ENCODE results near the gene PAN3. TPM values are rescaled to one million over a fixed set of nuclear protein-coding genes. Genes with fewer than 3 reads are reported as not detected.

The PAN3 gene
- total RNA-seq, 2 experiments from 2014 or later, result 56.9 to 59.5 TPM

DNA sequence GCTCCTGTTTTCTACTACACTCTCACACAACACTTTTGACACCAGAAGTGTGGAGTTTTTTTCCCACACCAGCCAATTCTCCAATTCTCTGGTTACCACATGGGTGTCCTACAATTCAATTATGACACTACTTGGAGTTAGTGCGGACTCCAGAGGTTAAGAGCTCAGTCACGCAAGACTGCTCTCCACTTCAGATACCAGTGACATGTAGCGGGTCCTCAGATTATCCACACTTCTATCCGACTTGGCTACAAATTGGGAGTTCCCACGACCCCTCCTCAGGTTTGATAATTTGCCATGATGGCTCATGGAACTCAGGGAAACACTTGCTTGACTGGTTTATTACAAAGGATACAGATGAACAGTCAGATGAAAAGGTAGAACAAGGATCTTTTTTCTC is 32.9 kb downstream of the PAN3 start:
- Histone ChIP-seq H3K4me1 (ENCODE audit: insufficient read depth, low read length) (peaks cover 13% of the 10 kb centered on the region), H3K9me3 (ENCODE audit: control insufficient read depth in 1 of 2, insufficient read depth in 1 of 2, low read length in 2 of 2) (no peaks in the 10 kb centered on the region), H3K27me3 (ENCODE audit: control insufficient read depth in 1 of 2, insufficient read depth in 2 of 2, low read length in 2 of 2) (no peaks in the 10 kb centered on the region), H3K36me3 (ENCODE audit: insufficient read depth, low read length) (peaks cover 23% of the 10 kb centered on the region), H3K4me3 (ENCODE audit: low read length) (no peak overlapping the region), H3K27ac (ENCODE audit: low read depth in 1 of 2, low read length in 2 of 2) (no peak overlapping the region)
- no peak for DNase-seq
- Mint-ChIP-seq H3K36me3 (ENCODE audit: low read depth) (peaks cover 52% of the 10 kb centered on the region), H3K4me1 (ENCODE audit: low read depth) (peaks cover 62% of the 10 kb centered on the region), H3K27ac (no peak overlapping the region), H3K4me3 (no peak overlapping the region), H3K27me3 (no peaks in the 10 kb centered on the region), H3K9me3 (no peaks in the 10 kb centered on the region)
- ATAC-seq (ENCODE audit: poor library complexity), result no peak
- POLR2A ChIA-PET, result no interaction called here
- TF ChIP-seq, protein P1, sequence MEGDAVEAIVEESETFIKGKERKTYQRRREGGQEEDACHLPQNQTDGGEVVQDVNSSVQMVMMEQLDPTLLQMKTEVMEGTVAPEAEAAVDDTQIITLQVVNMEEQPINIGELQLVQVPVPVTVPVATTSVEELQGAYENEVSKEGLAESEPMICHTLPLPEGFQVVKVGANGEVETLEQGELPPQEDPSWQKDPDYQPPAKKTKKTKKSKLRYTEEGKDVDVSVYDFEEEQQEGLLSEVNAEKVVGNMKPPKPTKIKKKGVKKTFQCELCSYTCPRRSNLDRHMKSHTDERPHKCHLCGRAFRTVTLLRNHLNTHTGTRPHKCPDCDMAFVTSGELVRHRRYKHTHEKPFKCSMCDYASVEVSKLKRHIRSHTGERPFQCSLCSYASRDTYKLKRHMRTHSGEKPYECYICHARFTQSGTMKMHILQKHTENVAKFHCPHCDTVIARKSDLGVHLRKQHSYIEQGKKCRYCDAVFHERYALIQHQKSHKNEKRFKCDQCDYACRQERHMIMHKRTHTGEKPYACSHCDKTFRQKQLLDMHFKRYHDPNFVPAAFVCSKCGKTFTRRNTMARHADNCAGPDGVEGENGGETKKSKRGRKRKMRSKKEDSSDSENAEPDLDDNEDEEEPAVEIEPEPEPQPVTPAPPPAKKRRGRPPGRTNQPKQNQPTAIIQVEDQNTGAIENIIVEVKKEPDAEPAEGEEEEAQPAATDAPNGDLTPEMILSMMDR (IDR thresholded peaks at IDR 0.05), result no peak
- intact Hi-C loops (cut with DNase I, micrococcal nuclease), result no loop called here
- CTCF ChIA-PET, result no interaction called here

DNA sequence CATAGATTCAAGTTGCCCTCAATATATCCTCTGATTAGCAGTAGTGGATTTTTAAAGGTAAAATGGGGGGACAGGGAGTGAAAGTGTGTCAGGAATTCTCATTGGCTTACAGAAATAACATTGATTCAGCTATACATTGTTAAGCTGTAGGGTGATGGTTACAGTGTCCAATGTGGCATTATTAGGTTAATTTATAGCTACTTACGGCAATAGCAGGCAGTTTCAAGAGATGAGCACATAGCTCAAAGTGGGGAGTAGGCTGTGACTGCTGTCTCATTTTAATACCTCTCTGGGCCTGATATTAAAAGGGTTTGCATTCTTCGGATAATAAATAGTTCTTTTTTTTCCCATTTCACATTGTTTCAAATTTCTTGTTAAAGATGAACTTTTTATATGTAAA is 34.6 kb downstream of the PAN3 start:
- no peak overlapping the region for H3K27ac ChIP-seq (ENCODE audit: low read depth in 1 of 2, low read length in 2 of 2)
- DNase-seq (no peak), ATAC-seq (ENCODE audit: poor library complexity) (no peak)
- CTCF ChIA-PET, result interaction anchor here (1.0 to 1.2 kb wide), 2 partner anchors 9 to 30 kb away, joined by 3 read pairs; no protein-coding TSS in a partner anchor
- TF ChIP-seq, protein P1 (IDR thresholded peaks at IDR 0.05), result no peak
- Mint-ChIP-seq H3K27ac (peak overlapping the region; percentile 16), H3K36me3 (ENCODE audit: low read depth) (peaks cover 58% of the 10 kb centered on the region), H3K9me3 (no peaks in the 10 kb centered on the region), H3K4me1 (ENCODE audit: low read depth) (peaks cover 48% of the 10 kb centered on the region), H3K4me3 (no peak overlapping the region), H3K27me3 (no peaks in the 10 kb centered on the region)
- H3K36me3 ChIP-seq (ENCODE audit: insufficient read depth, low read length), result peaks cover 37% of the 10 kb centered on the region
- no peaks in the 10 kb centered on the region for H3K27me3 ChIP-seq (ENCODE audit: control insufficient read depth in 1 of 2, insufficient read depth in 2 of 2, low read length in 2 of 2)
- no peaks in the 10 kb centered on the region for H3K9me3 ChIP-seq (ENCODE audit: control insufficient read depth in 1 of 2, insufficient read depth in 1 of 2, low read length in 2 of 2)
- H3K4me3 ChIP-seq (ENCODE audit: low read length), result no peak overlapping the region
- intact Hi-C loops (cut with DNase I, micrococcal nuclease), result no loop called here
- H3K4me1 ChIP-seq (ENCODE audit: insufficient read depth, low read length), result peaks cover 5% of the 10 kb centered on the region
- POLR2A ChIA-PET, result interaction anchor here (0.6 to 0.7 kb wide), 2 partner anchors 18 to 35 kb away, joined by 3 to 4 read pairs; no protein-coding TSS in a partner anchor

GRCh38 chr13:28173793-28174192 is 35.4 kb downstream of the PAN3 start:
- TF ChIP-seq, protein P1 (IDR thresholded peaks at IDR 0.05), result no peak
- no peak overlapping the region for H3K27ac ChIP-seq (ENCODE audit: low read depth in 1 of 2, low read length in 2 of 2)
- ChIA-PET CTCF (interaction anchor here (1.2 kb wide), 1 partner anchor 30 kb away, joined by 3 read pairs; no protein-coding TSS in a partner anchor), POLR2A (no interaction called here)
- ATAC-seq (ENCODE audit: poor library complexity) (no peak), DNase-seq (no peak)
- Mint-ChIP-seq H3K4me1 (ENCODE audit: low read depth) (peaks cover 46% of the 10 kb centered on the region), H3K4me3 (no peak overlapping the region), H3K27me3 (no peaks in the 10 kb centered on the region), H3K36me3 (ENCODE audit: low read depth) (peaks cover 65% of the 10 kb centered on the region), H3K9me3 (no peaks in the 10 kb centered on the region), H3K27ac (no peak overlapping the region)
- H3K27me3 ChIP-seq (ENCODE audit: control insufficient read depth in 1 of 2, insufficient read depth in 2 of 2, low read length in 2 of 2), result no peaks in the 10 kb centered on the region
- intact Hi-C loops (cut with DNase I, micrococcal nuclease), result no loop called here
- no peak overlapping the region for H3K4me3 ChIP-seq (ENCODE audit: low read length)
- peaks cover 39% of the 10 kb centered on the region for H3K36me3 ChIP-seq (ENCODE audit: insufficient read depth, low read length)
- peaks cover 5% of the 10 kb centered on the region for H3K4me1 ChIP-seq (ENCODE audit: insufficient read depth, low read length)
- no peaks in the 10 kb centered on the region for H3K9me3 ChIP-seq (ENCODE audit: control insufficient read depth in 1 of 2, insufficient read depth in 1 of 2, low read length in 2 of 2)

Data from CD4-positive, alpha-beta T cell (primary cell).